ENCODE data around the gene SEPTIN3. TPM values are rescaled to one million over a fixed set of nuclear protein-coding genes. Genes with fewer than 3 reads are reported as not detected.

The SEPTIN3 gene
- total and polyA plus RNA-seq, 8 donors, result 0.61 to 1.4 (median 0.72) TPM; not detected in 3

DNA sequence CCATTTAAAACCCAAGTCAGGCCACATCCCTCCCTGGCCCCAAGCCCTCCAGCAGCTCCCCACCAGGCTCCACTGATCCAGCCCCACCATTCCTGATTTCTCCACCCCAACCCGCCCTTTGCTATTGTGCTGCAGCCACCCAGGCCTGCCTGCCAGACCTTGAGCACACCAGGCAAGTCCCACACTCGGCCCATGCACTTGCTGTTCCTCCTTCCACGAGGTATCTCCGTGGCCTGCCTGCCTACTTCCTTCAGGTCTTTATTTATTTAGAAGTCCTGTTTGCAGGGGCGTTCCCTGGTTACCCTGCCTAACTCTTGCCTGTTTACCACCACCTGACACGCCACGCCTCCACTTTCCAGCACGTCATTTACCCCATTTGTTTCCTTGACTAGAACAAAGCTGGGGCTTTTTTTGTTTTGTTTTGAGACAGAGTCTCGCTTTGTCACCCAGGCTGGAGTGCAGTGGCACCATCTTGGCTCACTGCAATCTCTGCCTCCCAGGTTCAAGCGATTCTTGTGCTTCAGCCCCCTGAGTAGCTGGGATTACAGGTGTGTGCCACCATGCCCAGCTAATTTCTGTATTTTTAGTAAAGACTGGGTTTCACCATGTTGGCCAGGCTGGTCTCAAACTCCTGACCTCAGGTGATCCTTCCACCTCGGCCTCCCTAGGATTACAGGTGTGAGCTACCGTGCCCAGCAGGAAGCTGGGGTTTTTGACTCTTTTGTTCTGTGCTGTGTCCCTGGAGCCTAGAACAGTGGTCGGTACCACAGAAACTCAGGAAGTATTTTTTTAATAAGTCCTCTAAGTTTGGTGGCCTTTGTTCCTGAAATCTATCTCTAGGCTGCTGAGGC lies 29.0 kb upstream of the SEPTIN3 start:
- TF ChIP-seq POLR2AphosphoS5 (IDR thresholded peaks at IDR 0.05), result peak in 2 of 3 donors; percentile 78 to 81
- TF ChIP-seq POLR2A (IDR thresholded peaks at IDR 0.05), result no peak
- H3K36me3 ChIP-seq, result no peaks in the 10 kb centered on the region
- H3K4me3 ChIP-seq, result no peak overlapping the region
- intact Hi-C loops (cut with DNase I; ENCODE audit: low total_unique reads), result loop anchor here (5.0 to 10.0 kb wide), 3 partner anchors 118 to 243 kb away; partner anchors contain the start of gene MEI1
- no peaks in the 10 kb centered on the region for H3K27me3 ChIP-seq
- H3K27ac ChIP-seq, result peak overlapping the region; percentile 79 to 91 (median 80)
- WGBS, 5 donors, result 49 to 61% (median 53%) methylated on average over 13 of the region's 13 CpGs
- peaks cover 14 to 39% (median 33%) of the 10 kb centered on the region in 4 donors for H3K4me1 ChIP-seq
- DNase-seq, result peak; percentile 83 to 92
- H3K9me3 ChIP-seq, result no peaks in the 10 kb centered on the region

DNA sequence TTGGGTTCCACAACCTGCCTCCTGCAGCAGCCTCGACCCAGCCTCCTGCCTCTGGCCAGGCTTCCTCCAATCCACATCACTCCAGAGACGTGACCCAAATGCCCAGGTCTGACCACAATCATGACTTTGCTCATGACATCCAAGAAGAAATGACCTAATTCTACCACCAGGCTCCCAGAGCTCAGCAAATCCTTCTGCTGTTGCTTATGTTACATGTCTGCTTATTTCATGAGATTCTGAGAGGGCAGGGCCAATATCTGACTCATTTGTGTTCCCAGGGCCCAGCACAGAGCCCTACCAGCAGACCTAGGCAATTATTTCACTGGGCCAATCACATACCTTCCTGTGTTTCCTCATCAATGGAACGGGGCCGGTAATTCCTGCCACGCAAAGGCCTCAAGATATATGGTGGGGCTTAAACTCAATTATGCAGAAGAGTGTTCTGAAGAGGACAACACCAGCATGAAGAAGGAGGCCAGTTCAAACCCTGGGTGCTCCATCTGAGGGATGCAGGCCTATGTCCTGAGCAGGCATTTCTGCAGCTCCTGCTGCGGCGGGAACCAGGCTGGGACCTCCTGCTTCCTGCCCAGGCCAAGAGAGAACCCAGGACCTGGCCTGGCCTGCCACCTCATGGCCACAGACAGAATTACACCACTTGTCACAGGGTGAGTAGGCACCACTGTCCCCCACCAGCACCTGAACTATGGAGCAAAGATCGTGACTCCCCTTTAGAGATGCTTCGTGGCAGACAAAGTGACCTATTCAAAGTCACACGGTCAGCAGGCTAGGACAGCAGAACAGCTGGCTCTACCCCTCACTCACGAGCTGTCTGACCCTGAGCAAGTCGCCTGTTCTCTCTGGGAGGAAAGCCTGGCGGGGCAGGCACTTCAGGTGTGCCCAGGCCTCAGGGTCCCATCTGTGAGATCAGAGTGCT lies 28.1 kb upstream of the SEPTIN3 start:
- Histone ChIP-seq H3K27ac (peak overlapping the region; percentile 79 to 91 (median 80)), H3K27me3 (no peaks in the 10 kb centered on the region), H3K36me3 (no peaks in the 10 kb centered on the region), H3K4me3 (no peak overlapping the region), H3K4me1 (peaks cover 20 to 48% (median 40%) of the 10 kb centered on the region in 4 donors), H3K9me3 (no peaks in the 10 kb centered on the region)
- 27 to 47% (median 36%) methylated on average over 11 to 13 of the region's 13 CpGs for WGBS, 5 donors
- intact Hi-C loops (cut with DNase I; ENCODE audit: low total_unique reads), result loop anchor here (5.0 kb wide), 1 partner anchor 119 kb away; no protein-coding TSS in a partner anchor
- TF ChIP-seq EP300 (IDR thresholded peaks at IDR 0.05), result no peak
- TF ChIP-seq, protein P1, sequence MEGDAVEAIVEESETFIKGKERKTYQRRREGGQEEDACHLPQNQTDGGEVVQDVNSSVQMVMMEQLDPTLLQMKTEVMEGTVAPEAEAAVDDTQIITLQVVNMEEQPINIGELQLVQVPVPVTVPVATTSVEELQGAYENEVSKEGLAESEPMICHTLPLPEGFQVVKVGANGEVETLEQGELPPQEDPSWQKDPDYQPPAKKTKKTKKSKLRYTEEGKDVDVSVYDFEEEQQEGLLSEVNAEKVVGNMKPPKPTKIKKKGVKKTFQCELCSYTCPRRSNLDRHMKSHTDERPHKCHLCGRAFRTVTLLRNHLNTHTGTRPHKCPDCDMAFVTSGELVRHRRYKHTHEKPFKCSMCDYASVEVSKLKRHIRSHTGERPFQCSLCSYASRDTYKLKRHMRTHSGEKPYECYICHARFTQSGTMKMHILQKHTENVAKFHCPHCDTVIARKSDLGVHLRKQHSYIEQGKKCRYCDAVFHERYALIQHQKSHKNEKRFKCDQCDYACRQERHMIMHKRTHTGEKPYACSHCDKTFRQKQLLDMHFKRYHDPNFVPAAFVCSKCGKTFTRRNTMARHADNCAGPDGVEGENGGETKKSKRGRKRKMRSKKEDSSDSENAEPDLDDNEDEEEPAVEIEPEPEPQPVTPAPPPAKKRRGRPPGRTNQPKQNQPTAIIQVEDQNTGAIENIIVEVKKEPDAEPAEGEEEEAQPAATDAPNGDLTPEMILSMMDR (IDR thresholded peaks at IDR 0.05), result peak in 6 of 7 experiments; percentile 77 to 99 (median 95)
- no peak for TF ChIP-seq POLR2A (IDR thresholded peaks at IDR 0.05)
- peak; percentile 18 to 48 (median 27) for TF ChIP-seq POLR2AphosphoS5 (IDR thresholded peaks at IDR 0.05)
- peak; percentile 91 to 95 for DNase-seq

DNA sequence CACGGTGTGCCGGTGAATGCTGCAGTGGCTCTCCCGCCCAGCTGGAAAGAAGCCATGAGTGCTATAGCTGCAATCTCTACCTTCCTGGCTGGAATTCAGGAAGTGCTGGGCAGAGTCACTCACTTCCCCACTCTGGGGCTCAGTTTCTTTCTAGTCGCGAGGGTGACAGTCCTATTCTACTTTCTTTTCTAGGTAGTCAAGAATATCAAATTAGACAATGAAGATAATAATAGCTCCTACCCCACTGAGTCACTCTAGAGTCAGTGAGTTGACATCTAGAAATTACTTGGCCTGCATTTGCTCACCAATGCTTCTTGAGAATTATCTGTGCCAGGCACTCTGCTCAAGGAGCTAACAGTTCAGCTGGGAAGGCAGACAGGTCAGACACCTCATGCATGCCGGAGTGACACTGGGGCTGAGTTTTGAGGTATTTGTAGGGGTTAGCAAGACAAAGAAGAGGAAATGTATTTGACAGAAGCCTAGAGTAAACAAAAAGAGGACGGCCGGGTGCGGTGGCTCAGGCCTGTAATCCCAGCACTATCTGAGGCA lies 25.5 kb upstream of the SEPTIN3 start:
- peak in 1 of 2 donors; percentile 77 for DNase-seq
- intact Hi-C loops (cut with DNase I; ENCODE audit: low total_unique reads), result loop anchor here (5.0 kb wide), 1 partner anchor 121 kb away; no protein-coding TSS in a partner anchor
- TF ChIP-seq POLR2AphosphoS5 (IDR thresholded peaks at IDR 0.05) (no peak), POLR2A (IDR thresholded peaks at IDR 0.05) (no peak), EP300 (IDR thresholded peaks at IDR 0.05) (no peak)
- TF ChIP-seq, protein P1 (IDR thresholded peaks at IDR 0.05), result no peak
- Histone ChIP-seq H3K4me3 (no peak overlapping the region), H3K27me3 (no peaks in the 10 kb centered on the region), H3K36me3 (no peaks in the 10 kb centered on the region), H3K4me1 (peaks cover 27 to 62% (median 51%) of the 10 kb centered on the region in 4 donors), H3K9me3 (no peaks in the 10 kb centered on the region), H3K27ac (peak overlapping the region in 1 of 5 donors; percentile 39)
- WGBS, 5 donors, result 21 to 48% (median 39%) methylated on average over 9 of the region's 9 CpGs

DNA sequence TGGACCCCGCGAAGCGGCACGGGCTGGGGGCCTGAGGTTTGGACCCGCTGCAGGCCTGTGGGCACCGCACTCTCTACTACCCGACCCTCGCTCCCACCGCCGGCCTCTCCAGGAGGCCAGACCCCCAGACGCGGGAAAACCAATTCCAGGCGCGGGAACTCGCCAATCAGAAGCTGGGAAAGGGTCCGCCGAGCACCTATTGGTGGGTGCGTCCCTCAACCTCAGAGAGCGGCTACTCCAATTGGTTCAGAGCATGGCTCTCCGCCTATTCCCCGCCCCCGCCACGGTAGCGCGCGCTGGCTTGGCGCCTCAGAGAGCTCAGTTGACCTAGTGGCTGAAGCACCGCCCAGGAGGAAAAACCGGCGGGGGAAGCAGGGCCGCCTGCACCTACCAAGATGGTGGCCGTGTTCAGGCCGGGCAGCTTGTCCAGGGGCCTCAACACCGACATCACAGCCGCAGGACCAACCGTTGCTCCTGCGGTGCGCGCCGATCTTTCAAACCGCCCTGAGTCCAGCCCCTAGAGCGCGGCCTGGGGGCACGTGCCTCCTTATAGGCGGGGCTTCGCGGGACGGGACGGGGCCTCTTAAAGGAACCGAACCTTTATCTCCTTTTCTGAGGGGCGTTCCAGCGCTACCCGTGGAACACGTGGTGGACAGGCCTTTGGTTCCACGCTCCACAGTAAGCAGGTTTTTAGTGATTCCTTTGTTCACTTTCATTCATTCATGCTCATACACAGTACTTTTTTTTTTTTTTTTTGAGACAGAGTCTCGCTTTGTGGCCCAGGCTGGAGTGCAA lies 22.4 kb upstream of the SEPTIN3 start, which contains the start of gene CENPM:
CENPM (minus strand) TSS at position 524 of the 795 bp plus-strand sequence; CDS start at position 448, 76 bp downstream.
- no peaks in the 10 kb centered on the region for H3K36me3 ChIP-seq
- peaks cover 0 to 6% (median 0%) of the 10 kb centered on the region in 3 donors for H3K27me3 ChIP-seq
- H3K27ac ChIP-seq, result peak within 1 kb of the TSS; percentile 45 to 79 (median 72)
- peak; percentile 92 to 98 for DNase-seq
- intact Hi-C loops (cut with DNase I; ENCODE audit: low total_unique reads), result no loop called here
- TF ChIP-seq, protein P1 (IDR thresholded peaks at IDR 0.05), result no peak
- TF ChIP-seq POLR2AphosphoS5 (IDR thresholded peaks at IDR 0.05), result no peak
- TF ChIP-seq EP300 (IDR thresholded peaks at IDR 0.05), result no peak
- no peak for TF ChIP-seq POLR2A (IDR thresholded peaks at IDR 0.05)
- peaks cover 13 to 35% (median 27%) of the 10 kb centered on the region in 4 donors for H3K4me1 ChIP-seq
- peak within 1 kb of the TSS; percentile 67 to 88 (median 76) for H3K4me3 ChIP-seq
- 1 to 2% (median 2%) methylated on average over 39 to 56 of the region's 56 CpGs for WGBS, 5 donors
- no peaks in the 10 kb centered on the region for H3K9me3 ChIP-seq

Measured in stomach (tissue), 9 donors.